Left ventricle myocardium inferior (tissue), 1 donor: ENCODE data around the gene ACOXL. TPM values are rescaled to one million over a fixed set of nuclear protein-coding genes. Genes with fewer than 3 reads are reported as not detected.

Experiments used
- DNase-seq: peaks from one replicate; pipeline ENCODE4 v3.0.0-alpha.2; 2020
- H3K27ac ChIP-seq: fragments of 200-600 bp; replicated peaks from 2 replicates; pipeline ENCODE4 v1.8.0; 2021
- H3K27me3 ChIP-seq: fragments of 200-600 bp; 2 replicates; pipeline ENCODE4 v1.8.0; 2021; ENCODE audit warnings: low read depth
- H3K36me3 ChIP-seq: fragments of 200-600 bp; 2 replicates; pipeline ENCODE4 v1.8.0; 2021
- H3K4me1 ChIP-seq: fragments of 200-600 bp; 2 replicates; pipeline ENCODE4 v1.8.0; 2021
- H3K4me3 ChIP-seq: fragments of 200-600 bp; 2 replicates; pipeline ENCODE4 v1.8.0; 2021; ENCODE audit warnings: mild to moderate bottlenecking, moderate library complexity
- H3K9me3 ChIP-seq: fragments of 200-600 bp; replicated peaks from 2 replicates; pipeline ENCODE4 v1.8.0; 2021
- intact Hi-C: fragments of 100-400 bp; cut with micrococcal nuclease; formaldehyde crosslinking; loops from one replicate; pipeline ENCODE4 v1.11.0; 2022
- total RNA-seq: library from RNA; stranded (reverse); fragmentation: NEBNext Ultra II Directional; extraction: Animal tissue kit (Norgen Biotek cat#: 25700); gene quantifications from one replicate; pipeline ENCODE4 v1.2.1, GENCODE V29; 2021
- TF ChIP-seq, protein P1 (sequence below): fragments of 200-600 bp; IDR thresholded peaks from 2 replicates; pipeline ENCODE4 v1.8.0; 2021; ENCODE audit warnings: antibody characterized with exemption, mild to moderate bottlenecking, borderline replicate concordance
- donor health status: DM: no; HTN: yes; CAD: no; lungs with severe emphysema.

Gene ACOXL
- total RNA-seq, 1 donor from 2014 or later: not detected

DNA sequence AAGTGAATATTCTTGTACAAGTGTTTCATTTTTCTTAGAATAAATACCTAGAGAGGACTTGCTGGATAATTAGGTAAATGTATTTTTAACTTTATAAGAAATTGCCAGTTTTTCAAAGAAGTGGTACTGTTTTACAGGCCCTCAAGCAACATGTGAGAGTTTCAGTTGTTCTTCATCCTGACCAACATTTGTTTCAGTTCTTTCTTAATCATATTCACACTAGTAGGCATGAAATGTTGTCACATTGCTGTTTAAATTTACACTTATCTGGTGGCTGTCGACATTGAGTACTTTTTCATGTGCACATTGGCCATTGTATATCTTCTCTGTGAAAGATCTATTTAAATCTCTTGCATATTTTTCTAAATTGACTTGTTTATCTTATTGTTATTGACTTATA is 178.1 kb downstream of the ACOXL start:
- H3K27ac ChIP-seq: no peak overlapping the region
- intact Hi-C loops: no loop called here
- H3K4me1 ChIP-seq: no peaks in the 10 kb centered on the region
- TF ChIP-seq, protein P1, sequence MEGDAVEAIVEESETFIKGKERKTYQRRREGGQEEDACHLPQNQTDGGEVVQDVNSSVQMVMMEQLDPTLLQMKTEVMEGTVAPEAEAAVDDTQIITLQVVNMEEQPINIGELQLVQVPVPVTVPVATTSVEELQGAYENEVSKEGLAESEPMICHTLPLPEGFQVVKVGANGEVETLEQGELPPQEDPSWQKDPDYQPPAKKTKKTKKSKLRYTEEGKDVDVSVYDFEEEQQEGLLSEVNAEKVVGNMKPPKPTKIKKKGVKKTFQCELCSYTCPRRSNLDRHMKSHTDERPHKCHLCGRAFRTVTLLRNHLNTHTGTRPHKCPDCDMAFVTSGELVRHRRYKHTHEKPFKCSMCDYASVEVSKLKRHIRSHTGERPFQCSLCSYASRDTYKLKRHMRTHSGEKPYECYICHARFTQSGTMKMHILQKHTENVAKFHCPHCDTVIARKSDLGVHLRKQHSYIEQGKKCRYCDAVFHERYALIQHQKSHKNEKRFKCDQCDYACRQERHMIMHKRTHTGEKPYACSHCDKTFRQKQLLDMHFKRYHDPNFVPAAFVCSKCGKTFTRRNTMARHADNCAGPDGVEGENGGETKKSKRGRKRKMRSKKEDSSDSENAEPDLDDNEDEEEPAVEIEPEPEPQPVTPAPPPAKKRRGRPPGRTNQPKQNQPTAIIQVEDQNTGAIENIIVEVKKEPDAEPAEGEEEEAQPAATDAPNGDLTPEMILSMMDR: no peak
- H3K9me3 ChIP-seq: peaks cover 16% of the 10 kb centered on the region
- no peak overlapping the region for H3K4me3 ChIP-seq
- no peaks in the 10 kb centered on the region for H3K36me3 ChIP-seq
- H3K27me3 ChIP-seq: peaks cover 1% of the 10 kb centered on the region
- DNase-seq: no peak

DNA sequence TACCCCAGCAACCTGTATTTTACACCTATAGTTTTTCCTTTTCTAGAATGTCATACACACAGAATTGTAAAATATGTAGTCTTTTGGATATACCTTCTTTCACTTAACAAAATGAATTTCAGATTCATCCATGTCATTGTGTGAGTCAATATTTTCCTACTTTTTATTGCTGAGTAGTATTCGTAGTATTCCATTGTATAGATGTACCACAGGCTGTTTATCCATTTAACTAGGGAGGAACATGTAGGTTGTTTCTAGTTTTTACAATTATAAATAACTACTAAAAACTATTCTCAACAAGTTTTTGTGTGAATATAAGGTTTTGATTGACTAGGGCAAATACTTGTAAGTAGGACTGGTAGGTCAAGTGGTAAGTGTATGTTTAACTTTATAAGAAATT is 187.4 kb downstream of the ACOXL start:
- intact Hi-C loops: no loop called here
- H3K27ac ChIP-seq: no peak overlapping the region
- TF ChIP-seq, protein P1: no peak
- H3K9me3 ChIP-seq: peaks cover 22% of the 10 kb centered on the region
- H3K4me3 ChIP-seq: no peak overlapping the region
- DNase-seq: no peak
- peaks cover 12% of the 10 kb centered on the region for H3K27me3 ChIP-seq
- no peaks in the 10 kb centered on the region for H3K36me3 ChIP-seq
- no peaks in the 10 kb centered on the region for H3K4me1 ChIP-seq

DNA sequence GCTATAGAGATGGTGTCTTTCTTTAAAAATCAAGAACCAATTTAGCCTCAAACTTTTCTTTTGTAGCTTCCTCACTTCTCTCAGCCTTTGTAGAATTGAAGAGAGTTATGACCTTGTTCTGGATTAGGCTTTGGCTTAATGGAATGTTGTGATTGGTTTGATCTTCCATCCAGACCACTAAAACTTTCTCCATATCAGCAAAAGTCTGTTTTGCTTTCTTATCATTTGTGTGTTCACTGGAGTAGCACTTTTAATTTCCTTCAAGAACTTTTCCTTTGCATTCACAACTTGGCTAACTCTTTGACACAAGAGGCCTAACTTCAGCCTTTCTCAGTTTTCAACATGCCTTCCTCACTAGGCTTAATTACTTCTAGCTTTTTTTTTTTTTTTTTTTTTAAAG is 193.1 kb downstream of the ACOXL start:
- TF ChIP-seq, protein P1: no peak
- intact Hi-C loops: no loop called here
- Histone ChIP-seq H3K36me3 (no peaks in the 10 kb centered on the region), H3K9me3 (peaks cover 13% of the 10 kb centered on the region), H3K4me1 (no peaks in the 10 kb centered on the region), H3K27me3 (no peaks in the 10 kb centered on the region), H3K27ac (no peak overlapping the region), H3K4me3 (no peak overlapping the region)
- DNase-seq: no peak

DNA sequence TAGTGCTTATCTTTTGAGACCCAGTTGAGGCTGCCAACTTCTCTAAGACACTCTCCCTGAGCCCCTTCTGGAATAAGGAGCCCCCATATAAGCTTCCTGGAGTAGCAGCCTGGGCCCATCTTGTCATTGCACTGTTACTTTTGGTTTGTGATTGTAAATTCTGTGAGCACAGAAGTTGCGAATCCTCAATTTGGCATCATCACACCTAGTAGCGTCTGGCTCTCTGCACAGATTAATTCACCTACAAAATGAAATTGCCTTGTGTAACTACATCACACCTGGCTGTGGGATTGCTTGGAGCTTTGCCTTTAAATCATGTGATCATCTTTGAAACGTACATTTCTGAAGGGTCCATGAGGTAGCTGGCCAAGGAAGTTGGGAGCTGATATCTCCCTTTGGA is 195.2 kb downstream of the ACOXL start:
- H3K4me3 ChIP-seq: no peak overlapping the region
- H3K9me3 ChIP-seq: peaks cover 14% of the 10 kb centered on the region
- intact Hi-C loops: no loop called here
- DNase-seq: no peak
- TF ChIP-seq, protein P1: no peak
- H3K27me3 ChIP-seq: no peaks in the 10 kb centered on the region
- peaks cover 5% of the 10 kb centered on the region for H3K4me1 ChIP-seq
- no peak overlapping the region for H3K27ac ChIP-seq
- H3K36me3 ChIP-seq: no peaks in the 10 kb centered on the region

DNA sequence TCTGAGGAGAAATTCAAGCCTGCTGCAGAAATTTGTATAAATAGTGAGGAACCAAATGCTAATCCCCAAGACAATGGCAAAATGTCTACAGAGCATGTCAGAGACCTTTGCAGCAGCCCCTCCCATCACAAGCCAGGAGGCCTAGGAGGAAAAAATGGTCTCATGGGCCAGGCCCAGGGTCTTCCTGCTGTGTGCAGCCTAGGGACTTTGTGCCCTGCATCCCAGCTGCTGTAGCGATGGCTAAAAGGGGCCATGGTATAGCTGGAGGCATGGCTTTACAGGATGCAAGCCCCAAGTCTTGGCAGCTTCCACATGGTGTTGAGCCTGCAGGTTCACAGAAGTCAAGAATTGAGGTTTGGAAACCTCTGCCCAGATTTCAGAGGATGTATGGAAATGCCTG is 197.2 kb downstream of the ACOXL start:
- Histone ChIP-seq H3K27me3 (no peaks in the 10 kb centered on the region), H3K4me3 (no peak overlapping the region), H3K27ac (no peak overlapping the region), H3K9me3 (peaks cover 14% of the 10 kb centered on the region), H3K36me3 (no peaks in the 10 kb centered on the region), H3K4me1 (peaks cover 5% of the 10 kb centered on the region)
- TF ChIP-seq, protein P1: no peak
- intact Hi-C loops: no loop called here
- DNase-seq: no peak

DNA sequence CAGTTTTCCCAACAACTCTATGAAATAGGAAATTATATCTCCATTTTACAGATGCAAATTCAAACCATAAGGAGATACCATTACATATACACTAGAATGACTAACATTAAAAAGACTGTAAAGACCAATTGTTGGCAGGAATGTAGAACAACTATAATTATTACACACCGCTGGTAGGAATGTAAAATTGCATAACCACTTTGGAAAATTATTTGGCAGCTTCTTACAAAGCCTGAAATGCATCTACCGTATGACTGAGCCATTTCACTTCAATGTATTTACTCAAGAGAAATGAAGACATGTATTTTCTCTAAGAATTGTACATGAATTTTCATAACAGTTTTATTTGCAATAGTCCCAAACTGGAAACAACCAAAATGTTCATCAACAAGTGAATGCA is 199.3 kb downstream of the ACOXL start:
- Histone ChIP-seq H3K4me1 (peaks cover 5% of the 10 kb centered on the region), H3K27ac (no peak overlapping the region), H3K4me3 (no peak overlapping the region), H3K9me3 (peaks cover 14% of the 10 kb centered on the region), H3K36me3 (no peaks in the 10 kb centered on the region), H3K27me3 (no peaks in the 10 kb centered on the region)
- TF ChIP-seq, protein P1: no peak
- DNase-seq: no peak
- intact Hi-C loops: no loop called here
